NT2/D1 (cell line): Measurements from ENCODE around the gene CDH4.

Experiments
- SUZ12 ChIP-seq: IDR thresholded peaks from 2 replicates; pipeline ENCODE4 v1.6.1; 2011; ENCODE audit not compliant: insufficient read length, insufficient read depth; ENCODE audit errors: extremely low read depth
- YY1 ChIP-seq: IDR thresholded peaks from 2 replicates; pipeline ENCODE4 v1.6.1; 2011; ENCODE audit not compliant: insufficient read length, insufficient read depth

DNA sequence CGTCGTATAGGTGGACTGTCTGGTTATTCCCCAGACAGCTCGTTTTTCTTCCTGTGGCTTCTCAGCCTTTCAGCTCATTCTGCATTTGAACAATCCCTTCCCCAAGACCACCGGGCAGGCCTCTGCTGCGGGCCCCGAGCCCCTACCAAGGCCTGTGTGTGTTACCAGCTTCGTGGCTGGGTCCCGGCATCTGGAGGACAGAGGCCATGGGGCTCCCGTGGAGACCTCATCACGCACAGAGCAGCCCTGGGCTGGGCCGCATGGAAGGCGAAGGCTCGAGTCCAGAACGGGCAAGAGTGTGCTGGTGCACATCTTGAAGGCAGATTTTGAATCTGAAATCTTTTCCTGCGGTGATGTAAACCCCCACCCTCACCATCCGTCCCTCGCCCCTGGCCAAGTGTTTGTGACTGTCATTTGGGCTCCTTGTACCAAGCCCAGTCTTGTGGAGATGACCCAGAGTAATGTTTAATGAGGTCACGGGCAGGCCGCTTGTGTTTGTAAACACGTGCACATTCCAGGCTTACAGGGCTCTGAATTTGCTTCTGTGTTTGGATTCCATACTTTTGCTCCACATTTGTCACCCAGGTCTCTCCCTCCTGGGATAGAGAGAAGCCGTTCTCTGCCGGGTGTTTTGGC is 119.6 kb downstream of the CDH4 start:
- no peak for TF ChIP-seq YY1
- TF ChIP-seq SUZ12 = no peak
